PFSK-1 (cell line): ENCODE data around the gene LETMD1.

Experiments
- POLR2AphosphoS5 ChIP-seq: IDR thresholded peaks from 2 replicates; pipeline ENCODE4 v1.6.1; 2012; ENCODE audit warnings: low read depth, mild to moderate bottlenecking, control low read depth, low read length, moderate library complexity
- TAF1 ChIP-seq: IDR thresholded peaks from 2 replicates; pipeline ENCODE4 v1.6.1; 2012; ENCODE audit warnings: low read length, control low read depth, borderline replicate concordance; ENCODE audit not compliant: insufficient read depth
- TF ChIP-seq, protein P1 (sequence below), 2 experiments: IDR thresholded peaks; 2 replicates each; pipeline versions ENCODE4 v1.6.1 to v1.8.0; 2011 to 2012; ENCODE audit warnings: low read depth in 2 of 2, low read length in 2 of 2, control low read depth in 1 of 2, inconsistent platforms in 1 of 2, mild to moderate bottlenecking in 1 of 2, moderate library complexity in 1 of 2; ENCODE audit not compliant: insufficient read depth in 1 of 2

DNA sequence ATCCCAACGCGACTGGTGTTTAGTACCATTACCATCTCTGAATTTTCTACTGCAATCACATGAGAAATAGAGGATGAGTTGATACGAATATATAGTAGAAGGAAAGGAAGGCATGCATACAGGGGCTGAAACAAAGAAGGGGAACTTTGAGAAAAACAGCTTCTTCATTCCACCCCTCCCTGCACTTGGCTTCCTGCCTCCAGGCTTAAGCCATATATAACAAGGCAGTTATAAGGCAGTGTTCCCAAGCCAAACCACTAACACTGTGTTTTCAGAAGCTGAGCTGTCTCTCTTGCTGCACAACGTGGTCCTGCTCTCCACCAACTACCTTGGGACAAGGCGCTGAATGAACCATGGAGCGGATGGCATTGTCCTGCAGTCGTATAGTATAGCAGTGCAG, 11.0 kb downstream of the LETMD1 start:
- TF ChIP-seq TAF1, result no peak
- TF ChIP-seq, protein P1, sequence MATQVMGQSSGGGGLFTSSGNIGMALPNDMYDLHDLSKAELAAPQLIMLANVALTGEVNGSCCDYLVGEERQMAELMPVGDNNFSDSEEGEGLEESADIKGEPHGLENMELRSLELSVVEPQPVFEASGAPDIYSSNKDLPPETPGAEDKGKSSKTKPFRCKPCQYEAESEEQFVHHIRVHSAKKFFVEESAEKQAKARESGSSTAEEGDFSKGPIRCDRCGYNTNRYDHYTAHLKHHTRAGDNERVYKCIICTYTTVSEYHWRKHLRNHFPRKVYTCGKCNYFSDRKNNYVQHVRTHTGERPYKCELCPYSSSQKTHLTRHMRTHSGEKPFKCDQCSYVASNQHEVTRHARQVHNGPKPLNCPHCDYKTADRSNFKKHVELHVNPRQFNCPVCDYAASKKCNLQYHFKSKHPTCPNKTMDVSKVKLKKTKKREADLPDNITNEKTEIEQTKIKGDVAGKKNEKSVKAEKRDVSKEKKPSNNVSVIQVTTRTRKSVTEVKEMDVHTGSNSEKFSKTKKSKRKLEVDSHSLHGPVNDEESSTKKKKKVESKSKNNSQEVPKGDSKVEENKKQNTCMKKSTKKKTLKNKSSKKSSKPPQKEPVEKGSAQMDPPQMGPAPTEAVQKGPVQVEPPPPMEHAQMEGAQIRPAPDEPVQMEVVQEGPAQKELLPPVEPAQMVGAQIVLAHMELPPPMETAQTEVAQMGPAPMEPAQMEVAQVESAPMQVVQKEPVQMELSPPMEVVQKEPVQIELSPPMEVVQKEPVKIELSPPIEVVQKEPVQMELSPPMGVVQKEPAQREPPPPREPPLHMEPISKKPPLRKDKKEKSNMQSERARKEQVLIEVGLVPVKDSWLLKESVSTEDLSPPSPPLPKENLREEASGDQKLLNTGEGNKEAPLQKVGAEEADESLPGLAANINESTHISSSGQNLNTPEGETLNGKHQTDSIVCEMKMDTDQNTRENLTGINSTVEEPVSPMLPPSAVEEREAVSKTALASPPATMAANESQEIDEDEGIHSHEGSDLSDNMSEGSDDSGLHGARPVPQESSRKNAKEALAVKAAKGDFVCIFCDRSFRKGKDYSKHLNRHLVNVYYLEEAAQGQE (IDR thresholded peaks at IDR 0.05; ENCODE audit: insufficient read depth in 1 of 2, low read depth in 2 of 2, low read length in 2 of 2), result no peak
- no peak for TF ChIP-seq POLR2AphosphoS5
